Measurements from ENCODE around the gene KLHL9. TPM values are rescaled to one million over a fixed set of nuclear protein-coding genes. Genes with fewer than 3 reads are reported as not detected.

KLHL9 gene
- total and polyA plus RNA-seq, 2 of the 13 experiments (the other 11 are each of a cell fraction or from before 2014, with no cell fraction given) = 8.7 to 17.7 TPM

- peak; percentile 71; the same call in 1 of the 2 replicates for TF ChIP-seq PCBP1 (IDR thresholded peaks at IDR 0.05; ENCODE audit: borderline replicate concordance, low read depth, low read length)
- TF ChIP-seq HOXA7 (CRISPR knock-in tag; IDR thresholded peaks at IDR 0.05) = no peak
- no peak for TF ChIP-seq RBAK (CRISPR knock-in tag; IDR thresholded peaks at IDR 0.05)
- no peak for TF ChIP-seq ZNF205 (CRISPR knock-in tag; IDR thresholded peaks at IDR 0.05)
- peak; percentile 52 for TF ChIP-seq MYPOP (CRISPR knock-in tag; IDR thresholded peaks at IDR 0.05)
- no peak for TF ChIP-seq ZBTB42 (CRISPR knock-in tag; IDR thresholded peaks at IDR 0.05)
- peak; percentile 92 for TF ChIP-seq RBFOX2 (IDR thresholded peaks at IDR 0.05; ENCODE audit: low read depth, low read length)
- no peak for TF ChIP-seq GMEB2 (CRISPR knock-in tag; IDR thresholded peaks at IDR 0.05; ENCODE audit: low read depth)
- TF ChIP-seq ZNF224 (CRISPR knock-in tag; IDR thresholded peaks at IDR 0.05) = peak; percentile 54; the same call in 1 of the 2 replicates
- 0 out of 2 replicates have a peak, but pooled peaks have one; percentile 59 for TF ChIP-seq ZNF431 (CRISPR knock-in tag; IDR thresholded peaks at IDR 0.05; ENCODE audit: borderline replicate concordance, low read depth)
- no peak for TF ChIP-seq DRAP1 (CRISPR knock-in tag; IDR thresholded peaks at IDR 0.05)
- peak; percentile 46; the same call in 1 of the 2 replicates for TF ChIP-seq ZNF564 (CRISPR knock-in tag; IDR thresholded peaks at IDR 0.05)
- no peak for TF ChIP-seq ZBTB21 (CRISPR knock-in tag; IDR thresholded peaks at IDR 0.05)
- no peak for TF ChIP-seq ZNF30 (CRISPR knock-in tag; IDR thresholded peaks at IDR 0.05)
- TF ChIP-seq ZFP82 (CRISPR knock-in tag; IDR thresholded peaks at IDR 0.05; ENCODE audit: borderline replicate concordance) = peak; percentile 59; the same call in 1 of the 2 replicates
- TF ChIP-seq IRF2 (CRISPR knock-in tag; IDR thresholded peaks at IDR 0.05) = 0 out of 2 replicates have a peak, but pooled peaks have one; percentile 13
- no peak for TF ChIP-seq YY1 (IDR thresholded peaks at IDR 0.05; ENCODE audit: insufficient read depth, insufficient replicate concordance, low read depth, low read length)
- peak; percentile 74 for TF ChIP-seq ZNF605 (CRISPR knock-in tag; IDR thresholded peaks at IDR 0.05)
- TF ChIP-seq PCBP2 (optimal IDR thresholded peaks at IDR 0.05; ENCODE audit: low read depth, low read length, poor library complexity, severe bottlenecking) = no peak
- 0 out of 2 replicates have a peak, but pooled peaks have one; percentile 51 for TF ChIP-seq E2F2 (CRISPR knock-in tag; IDR thresholded peaks at IDR 0.05; ENCODE audit: borderline replicate concordance)
- TF ChIP-seq ZNF567 (CRISPR knock-in tag; IDR thresholded peaks at IDR 0.05; ENCODE audit: borderline replicate concordance) = no peak
- TF ChIP-seq NR2F1 (CRISPR knock-in tag; IDR thresholded peaks at IDR 0.05) = no peak
- peak; percentile 86 for TF ChIP-seq ZNF607 (CRISPR knock-in tag; IDR thresholded peaks at IDR 0.05; ENCODE audit: borderline replicate concordance)
- TF ChIP-seq MXI1 (IDR thresholded peaks at IDR 0.05; ENCODE audit: borderline replicate concordance, low read depth, low read length) = peak; percentile 18; the same call in 1 of the 3 replicates
- no peak for TF ChIP-seq NR3C1 (CRISPR knock-in tag; IDR thresholded peaks at IDR 0.05)
These were observed at the start of gene KLHL9 (continued) for GRCh38 chr9:21334701-21335632.

Measured in HepG2 (cell line).